Measurements from ENCODE around the gene PHF12.
"Not testable (repeated sequence)": the region's sequence is repeated elsewhere in the genome, so short reads cannot be mapped to it uniquely, and the experiment has no call there.

The PHF12 gene

DNA sequence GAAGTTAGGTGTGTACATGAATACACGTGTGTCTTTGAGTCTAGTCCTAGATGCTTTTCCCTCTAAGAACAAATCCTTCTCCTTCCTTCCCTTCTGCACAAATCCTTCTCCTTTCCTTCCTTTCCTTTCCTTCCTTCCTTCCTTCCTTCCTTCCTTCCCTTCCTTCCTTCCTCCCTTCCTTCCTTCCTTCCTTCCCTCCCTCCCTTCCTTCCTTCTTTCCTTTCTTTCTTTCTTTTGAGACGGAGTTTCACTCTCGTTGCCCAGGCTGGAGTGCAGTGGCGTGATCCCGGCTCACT lies 47.8 kb downstream of the PHF12 start:
- not testable (repeated sequence) for DNase-seq (ENCODE audit: low read depth in 2 of 2)

DNA sequence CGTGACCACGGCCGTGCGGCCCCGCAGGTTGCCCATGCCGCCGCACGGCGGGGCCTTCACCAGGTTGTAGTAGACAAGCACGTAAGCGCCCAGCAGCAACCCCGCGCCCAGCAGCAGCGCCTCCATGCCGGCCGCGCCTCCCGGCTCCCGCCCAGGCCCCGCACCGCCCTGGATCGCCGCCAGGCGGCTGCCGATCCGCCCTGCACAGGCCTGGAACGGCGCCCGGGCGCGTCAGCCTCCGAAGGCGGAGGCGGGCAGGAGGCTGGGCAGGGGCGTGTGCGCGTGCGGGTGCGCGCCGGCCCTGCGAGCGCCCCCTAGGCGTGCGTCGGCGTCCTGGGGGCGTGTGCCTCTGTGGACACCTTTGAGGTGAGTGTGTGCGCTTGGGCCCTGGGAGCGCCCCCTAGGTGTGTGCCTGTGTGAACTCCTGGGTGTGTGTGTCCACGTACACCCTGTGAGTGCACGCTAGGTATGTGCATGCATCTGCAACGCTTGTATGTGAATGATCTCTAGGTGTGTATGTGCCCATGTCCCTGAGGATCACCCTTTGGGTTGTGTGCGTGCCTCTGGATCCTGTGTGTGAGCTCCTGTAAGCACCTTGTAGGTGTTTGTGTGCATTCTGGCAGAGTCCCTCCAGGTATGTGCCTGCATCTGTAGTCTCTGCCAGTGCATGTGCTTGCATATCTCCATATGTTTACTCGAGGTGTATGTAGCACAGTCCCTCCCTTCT lies 48.3 kb downstream of the PHF12 start, which contains the start of gene DHRS13:
Gene DHRS13, minus strand, starts transcription at position 261 of the 727 bp plus-strand sequence. Its CDS starts 135 bp downstream, at position 126.
- DNase-seq (ENCODE audit: low read depth in 2 of 2): peak; percentile 91

DNA sequence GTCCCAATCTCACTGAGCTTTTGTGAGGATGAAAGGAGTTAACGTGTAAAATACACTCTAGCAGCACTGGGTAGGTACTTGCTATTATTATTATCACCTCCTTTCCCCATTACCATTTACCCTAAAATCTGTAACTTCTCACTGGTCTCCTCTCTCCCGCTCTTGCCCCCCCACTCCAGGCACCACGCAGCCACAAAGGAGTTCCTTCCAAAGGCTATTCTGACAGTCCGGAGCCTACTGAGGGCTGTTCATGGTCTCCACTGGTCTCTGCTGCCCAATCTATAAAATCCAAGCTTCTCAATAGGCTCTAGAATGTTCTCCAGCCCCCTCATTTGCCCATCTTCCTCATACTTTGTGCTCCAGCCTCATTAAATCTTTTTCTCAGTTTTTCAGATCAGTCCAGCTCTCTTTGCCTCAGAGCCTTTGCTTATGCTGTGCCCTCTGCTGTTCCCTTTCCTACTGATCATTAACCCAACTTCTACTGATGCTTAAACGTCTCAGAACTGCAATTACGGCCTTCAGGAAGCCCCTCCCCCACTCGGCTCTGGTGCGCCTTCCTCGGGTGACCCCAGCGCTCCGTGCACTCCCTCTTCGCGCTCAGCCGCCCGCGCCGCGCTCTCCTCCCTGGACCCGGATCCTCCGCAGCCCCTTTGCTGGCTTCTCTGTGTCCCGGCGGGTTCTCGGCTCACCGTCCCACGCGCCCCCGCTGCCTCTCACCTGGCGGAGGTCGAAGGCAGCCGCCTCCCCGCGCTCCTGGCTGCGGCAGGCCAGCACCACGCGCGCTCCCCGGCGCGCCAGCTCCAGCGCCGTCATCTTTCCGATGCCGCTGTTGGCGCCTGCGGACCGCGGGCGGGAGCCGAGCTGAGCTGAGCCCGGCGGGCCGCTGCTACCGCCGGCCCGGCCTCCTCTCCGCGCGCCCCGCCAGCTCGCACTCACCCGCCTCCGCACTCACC lies 49.2 kb downstream of the PHF12 start:
- DNase-seq (ENCODE audit: low read depth in 2 of 2): peak; percentile 34 to 37

DNA sequence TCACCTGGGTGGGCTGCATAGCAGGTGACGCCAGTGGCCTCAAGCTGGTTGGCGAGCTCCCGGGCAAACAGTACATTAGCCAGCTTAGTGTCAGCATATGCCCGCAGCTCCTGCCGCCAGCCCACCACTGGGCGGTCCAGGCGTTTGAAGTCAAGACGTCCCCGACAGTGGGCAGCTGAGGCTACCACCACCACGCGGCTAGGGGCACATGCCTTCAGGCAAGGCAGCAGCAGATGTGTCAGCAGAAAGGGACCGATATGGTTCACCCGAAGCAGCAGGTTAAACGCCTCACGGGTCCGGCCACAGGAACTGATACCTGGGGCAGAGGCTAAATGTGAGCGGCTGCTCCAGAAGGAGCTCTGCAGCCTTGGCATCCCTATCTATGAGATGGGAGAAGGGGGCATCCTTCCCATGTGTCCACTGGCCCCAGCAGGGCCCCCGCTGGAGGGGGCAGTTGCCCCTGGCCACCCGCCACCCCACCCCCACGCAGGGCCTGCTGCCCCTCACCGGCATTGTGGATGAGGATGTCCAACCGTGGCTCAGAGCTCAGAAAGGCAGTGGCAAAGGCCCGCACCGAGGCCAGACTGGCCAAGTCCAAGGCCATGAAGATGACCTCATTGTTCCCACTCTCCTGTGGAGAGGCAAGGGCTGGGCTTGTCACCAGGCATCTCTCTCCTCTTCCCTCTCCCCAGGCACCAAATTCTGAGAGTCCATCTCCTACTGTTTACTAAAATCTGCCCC lies 50.2 kb downstream of the PHF12 start:
- DNase-seq (ENCODE audit: low read depth in 2 of 2): no peak

DNA sequence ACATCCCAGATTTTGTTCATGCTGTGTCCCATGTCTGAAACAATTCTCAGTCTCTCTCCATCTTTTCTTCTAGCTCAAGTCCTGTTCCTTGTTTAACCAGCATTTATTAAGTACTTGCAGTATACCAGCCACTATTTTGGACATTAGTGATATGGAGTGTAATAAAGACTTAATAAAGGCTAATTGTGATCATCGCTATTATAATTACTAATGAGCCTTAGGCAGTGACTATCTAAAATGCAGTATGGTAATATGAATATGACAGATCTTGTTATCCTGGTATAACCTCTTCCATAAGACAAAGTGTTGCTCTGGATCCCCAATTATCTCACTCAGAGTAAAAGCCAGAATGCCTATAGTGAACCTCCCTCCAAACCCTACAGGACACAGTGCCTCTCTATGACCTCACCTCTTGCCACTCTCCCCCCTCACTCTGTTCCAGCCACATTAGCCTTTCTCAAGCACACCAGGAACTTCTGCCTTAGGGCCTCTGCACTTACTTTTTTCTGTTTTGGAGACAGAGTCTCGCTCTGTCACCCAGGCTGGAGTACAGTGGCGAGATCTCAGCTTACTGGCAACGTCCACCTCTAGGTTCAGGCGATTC lies 52.0 kb downstream of the PHF12 start:
- DNase-seq (ENCODE audit: low read depth in 2 of 2): no peak

DNA sequence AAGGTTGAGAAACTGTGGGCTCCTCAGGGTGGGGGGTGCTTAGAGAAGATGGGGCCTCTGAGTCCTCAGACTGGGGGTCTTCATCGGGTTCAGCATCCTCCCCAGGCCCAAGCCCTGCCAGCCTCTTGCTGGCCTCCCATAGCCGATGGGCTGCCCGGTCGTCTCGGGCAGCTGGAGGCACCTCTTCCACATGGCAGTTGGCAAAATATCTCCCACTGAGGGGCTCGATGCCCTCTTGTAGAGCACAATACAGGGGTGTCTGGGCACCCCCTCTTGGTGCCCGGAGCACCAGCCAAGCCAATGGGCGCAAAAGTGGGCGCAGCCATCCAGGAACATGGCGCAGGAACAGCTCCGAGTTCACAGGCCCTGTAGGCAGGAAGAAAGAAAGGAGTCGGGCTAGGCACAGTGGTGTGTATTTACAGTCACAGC lies 52.8 kb downstream of the PHF12 start:
- no peak for DNase-seq (ENCODE audit: low read depth in 2 of 2)

DNA sequence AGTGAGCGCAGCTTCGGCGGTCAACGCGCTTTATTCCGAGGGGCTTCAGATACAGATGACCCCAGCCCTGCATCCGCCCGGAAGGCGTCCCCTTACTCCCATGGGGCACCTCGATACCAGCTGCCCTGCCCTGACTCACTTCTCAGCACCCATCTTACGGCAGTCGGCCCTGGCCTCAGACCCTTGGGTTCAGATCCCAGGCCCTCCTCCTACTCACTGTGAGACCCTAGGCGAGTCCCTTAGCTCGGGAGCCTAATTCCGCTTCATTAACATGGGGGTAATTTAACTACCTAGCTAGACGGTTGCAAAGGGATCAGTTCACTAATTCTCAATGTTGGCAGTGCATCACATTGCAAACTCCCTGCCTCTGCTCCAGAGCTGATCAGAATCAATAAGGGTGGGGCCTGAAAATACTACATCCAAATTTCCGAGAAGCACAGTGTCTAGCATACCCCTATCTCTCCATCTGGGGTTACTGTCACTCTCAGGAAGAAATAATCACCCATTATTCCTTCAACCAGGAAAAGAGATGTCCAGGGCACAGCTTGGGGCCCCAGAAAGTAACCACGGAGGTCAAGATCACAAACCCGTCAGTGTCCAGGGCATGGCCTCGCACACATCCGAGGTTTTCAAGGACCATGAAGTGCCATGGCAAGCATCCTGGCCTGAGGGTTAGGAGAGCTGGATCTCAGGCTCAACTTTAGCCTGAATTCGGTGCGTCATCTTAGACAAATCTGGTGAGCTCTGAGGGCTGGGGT lies 53.4 kb downstream of the PHF12 start:
- no peak for DNase-seq (ENCODE audit: low read depth in 2 of 2)

DNA sequence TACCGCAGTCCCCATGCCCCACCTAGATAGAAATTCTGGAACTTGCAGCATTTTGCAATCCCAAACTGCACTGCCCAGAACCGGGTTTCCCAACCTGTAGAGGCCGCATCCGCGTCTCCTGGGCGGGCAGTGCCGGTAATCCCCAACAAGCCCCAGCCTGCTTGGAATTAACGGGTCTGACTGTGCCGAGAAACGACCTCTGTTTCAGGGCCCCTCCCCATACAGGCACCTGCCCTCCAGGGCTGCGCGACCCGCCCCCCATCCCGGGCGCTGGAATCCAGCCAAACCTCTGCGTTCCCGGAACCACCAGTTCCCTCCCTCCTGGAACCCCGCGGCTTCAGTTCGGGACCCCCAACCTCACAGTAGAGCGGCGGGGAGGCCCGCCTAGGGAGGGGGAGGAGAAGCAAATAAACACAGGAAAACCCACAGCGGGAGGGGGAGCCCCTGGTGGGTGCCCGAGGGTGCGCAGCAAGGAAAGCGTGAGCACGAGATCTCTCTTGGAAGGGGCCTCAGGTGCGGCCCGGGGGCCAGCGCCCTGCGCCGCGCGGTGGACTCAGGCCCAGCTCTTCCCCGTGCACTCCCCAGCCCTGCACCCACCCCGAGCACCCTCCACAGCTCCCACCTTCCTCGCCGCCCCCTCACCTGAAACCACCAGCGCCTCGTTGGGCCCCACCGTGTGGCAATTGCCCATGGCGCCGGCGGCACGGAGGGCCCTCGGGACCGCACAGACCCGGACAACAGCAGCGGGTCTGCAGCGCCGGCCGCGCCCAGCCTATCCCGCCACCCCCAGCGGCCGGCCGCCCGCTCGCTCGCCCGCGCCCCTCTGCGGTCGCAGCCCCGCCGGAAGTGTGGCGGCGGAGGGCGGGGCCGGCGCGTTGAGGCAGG lies 54.2 kb downstream of the PHF12 start, which contains the start of gene FLOT2:
Gene FLOT2, minus strand, starts transcription at position 850 of the 885 bp plus-strand sequence. Its CDS starts 159 bp downstream, at position 691.
- DNase-seq (ENCODE audit: low read depth in 2 of 2): peak; percentile 38 to 45

DNA sequence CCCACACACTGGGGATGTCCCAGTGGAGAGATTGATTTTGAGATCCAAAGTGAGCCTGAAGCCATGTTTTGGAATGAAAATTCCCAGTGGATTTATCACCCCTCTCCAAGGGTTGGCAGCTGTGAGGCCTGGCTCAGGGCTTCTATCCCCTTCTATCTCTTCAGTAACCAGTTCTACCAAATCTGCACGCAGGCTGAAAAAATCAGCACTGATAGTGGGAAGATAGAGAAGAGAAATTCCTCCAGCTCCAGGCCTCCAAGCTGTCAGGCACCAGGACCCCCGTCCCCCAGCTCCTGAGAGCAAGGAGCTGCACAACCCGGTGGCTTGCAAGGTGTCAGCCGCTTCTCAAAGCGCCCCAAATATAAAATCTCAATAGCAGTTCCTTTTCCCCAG lies 54.8 kb downstream of the PHF12 start:
- DNase-seq (ENCODE audit: low read depth in 2 of 2): no peak

DNA sequence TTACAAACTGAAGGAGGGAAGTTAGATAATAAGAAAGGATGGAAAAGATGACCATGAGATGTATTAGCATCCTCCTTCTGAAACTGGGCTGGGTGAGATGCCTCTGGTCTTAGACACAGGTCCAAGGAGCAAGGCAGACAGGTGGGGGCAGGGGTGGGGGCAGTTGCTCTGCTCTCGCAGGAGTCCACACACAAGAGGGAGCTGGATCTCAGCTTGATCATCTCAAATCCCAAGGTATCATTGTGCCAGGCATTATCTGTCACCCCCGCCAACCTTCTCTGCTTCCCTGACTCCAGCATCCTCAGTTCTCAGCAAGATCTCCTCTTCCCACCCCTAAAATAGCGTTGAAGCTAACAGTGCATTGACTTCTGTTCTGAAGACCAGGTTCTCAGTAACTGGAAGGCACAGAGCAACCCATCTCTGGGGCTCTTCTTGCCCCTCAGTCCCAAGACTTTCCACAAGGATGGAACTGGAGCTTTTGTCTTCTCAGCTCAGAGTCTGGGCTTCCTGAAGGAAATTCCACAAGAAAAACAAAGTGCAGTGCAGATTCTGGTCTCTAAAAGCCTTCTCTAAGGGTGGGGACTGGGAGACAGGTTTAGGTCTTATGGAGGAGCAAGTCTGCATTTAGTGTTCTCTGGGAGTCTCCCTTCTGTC lies 55.4 kb downstream of the PHF12 start:
- DNase-seq (ENCODE audit: low read depth in 2 of 2): no peak

DNA sequence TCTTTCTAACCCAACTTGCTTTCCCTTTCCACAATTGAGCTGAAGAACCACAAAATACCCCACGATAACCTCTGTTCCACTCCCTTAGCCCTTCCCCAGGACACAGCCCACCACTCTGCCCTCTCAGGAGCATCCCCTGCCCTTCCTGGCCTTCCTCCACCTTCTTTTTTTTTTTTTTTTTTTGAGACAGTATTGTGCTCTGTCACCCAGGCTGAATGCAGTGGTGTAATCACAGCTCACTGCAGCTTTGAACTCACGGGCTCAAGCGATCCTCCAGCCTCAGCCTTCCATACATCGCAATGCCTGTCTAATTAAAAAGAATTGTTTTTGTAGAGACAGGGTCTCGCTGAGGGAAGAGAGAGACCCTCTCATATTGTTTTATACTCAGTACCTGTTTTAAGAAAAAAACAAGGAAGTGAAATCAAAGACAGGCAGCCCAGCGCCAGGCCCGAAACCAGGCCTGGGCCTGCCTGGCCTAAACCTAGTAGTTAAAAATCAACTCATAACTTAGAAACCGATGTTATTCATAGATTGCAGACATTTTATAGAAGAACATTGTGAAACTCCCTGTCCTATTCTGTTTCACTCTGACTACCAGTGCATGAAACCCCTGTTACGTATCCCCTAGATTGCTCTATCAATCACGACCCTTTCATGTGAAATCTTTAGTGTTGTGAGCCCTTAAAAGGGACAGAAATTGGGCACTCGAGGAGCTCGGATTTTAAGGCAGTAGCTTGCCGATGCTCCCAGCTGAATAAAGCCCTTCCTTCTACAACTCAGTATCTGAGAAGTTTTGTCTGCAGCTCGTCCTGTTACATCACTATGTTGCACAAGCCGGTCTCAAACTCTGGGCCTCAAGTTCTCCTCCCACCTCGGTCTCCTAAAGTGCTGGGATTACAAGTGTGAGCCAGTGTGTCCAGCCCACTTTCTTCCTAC lies 57.8 kb downstream of the PHF12 start:
- peak in 1 of 2 donors; percentile 41 for DNase-seq (ENCODE audit: low read depth in 2 of 2)

DNA sequence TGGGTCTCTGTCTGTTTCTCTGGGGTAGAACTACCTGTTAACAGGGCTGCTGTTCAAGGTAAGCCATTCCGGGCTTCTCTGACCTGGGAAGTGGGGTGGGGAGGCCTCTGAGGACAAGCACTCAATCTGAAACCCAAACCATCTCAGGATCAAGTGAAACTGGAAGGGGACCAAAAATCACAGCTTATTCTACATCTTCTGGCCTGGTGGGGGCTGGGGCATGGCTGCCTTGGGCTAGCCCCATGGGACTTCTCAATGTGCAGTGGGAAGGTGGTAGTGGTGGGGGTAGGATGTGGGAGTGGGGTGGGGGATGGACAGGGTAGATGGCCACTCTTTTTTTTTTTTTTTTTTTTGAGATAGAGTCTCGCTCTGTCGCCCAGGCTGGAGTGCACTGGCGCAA lies 59.3 kb downstream of the PHF12 start:
- no peak for DNase-seq (ENCODE audit: low read depth in 2 of 2)

DNA sequence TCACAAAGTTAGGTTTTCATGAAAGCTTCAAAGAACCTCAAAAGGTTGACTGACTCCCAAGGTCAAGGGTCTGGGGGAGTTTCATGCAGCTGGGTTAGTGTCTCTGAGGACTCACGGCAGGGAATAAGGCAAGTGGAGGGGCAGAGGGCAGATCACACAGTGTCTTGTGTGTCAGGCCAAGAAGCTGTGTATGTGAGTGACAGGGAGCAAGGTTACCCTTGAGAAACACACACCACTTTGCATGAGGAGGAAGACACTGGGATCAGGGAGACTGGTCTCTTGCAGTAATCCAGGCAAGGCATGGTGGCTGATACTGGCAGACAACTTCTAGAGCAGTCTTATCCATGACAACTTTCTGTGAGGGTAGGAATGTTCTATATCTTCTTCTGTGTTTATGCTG lies 60.1 kb downstream of the PHF12 start:
- DNase-seq (ENCODE audit: low read depth in 2 of 2): no peak

DNA sequence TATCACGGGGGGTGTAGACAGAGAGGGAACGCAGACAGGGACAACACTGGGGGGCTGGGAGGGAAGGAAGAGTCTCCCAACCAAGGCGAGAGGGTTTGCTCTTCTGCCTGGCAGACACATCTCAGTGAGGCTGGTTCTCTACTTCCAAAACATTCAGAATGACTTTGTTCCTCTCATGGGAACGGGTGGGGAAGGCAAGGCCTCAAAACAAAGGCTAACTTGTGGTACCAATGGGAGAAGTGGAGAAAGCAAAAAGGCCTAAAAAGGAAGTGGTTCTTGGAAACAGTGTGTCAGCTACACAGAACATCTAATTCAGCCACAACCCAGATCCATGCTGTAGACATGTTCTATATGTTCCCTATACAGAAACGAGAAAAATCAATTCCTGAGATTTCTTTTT lies 61.3 kb downstream of the PHF12 start:
- no peak for DNase-seq (ENCODE audit: low read depth in 2 of 2)

DNA sequence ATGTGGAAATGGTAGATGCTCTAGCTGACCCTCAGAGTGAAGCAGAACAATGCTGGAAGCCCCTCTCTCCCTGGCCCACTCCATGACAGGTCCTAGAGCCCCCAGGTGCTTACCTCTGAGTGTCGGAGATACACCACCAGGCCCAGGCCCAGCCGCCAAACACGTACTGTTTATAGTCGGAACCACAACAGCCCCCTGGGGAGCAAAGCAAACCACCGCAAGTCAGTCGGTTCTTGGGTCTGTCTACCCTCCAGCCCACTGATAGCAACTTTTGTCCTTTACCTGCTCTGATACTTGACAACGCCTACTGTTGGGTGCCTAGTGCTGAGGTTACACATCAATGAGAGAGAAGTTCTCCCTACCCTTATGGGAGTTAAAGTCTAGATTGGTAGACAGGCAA lies 62.5 kb downstream of the PHF12 start:
- DNase-seq (ENCODE audit: low read depth in 2 of 2): no peak

DNA sequence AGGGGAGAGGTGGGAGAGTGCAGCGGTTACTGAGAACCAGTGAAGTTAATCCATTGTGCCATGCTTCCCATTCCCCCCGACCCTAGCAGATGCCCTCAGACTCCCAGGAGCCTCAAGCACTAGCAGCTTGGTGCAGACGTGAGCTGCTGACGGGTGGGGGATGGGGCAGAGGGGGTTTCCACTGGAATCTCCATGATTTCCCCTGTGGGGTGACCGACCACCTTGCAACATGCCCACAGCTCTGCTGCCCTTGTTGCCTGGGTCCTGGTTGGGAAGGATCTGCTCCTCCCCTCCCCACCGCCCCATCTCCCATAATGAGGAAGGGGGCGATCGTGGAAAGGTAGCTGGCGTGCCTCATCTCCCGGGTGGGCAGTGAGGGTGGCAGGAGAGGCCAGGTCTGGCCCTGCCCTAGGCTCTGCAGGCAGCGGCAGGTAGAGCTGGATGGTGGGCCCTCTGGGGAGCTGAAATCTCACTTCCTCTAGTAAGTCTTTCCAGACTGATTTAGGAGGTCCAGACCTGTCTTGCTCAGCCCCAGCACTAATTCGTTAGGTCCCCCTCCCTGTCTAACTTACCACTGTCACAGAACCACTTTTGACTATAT lies 63.3 kb downstream of the PHF12 start:
- no peak for DNase-seq (ENCODE audit: low read depth in 2 of 2)

DNA sequence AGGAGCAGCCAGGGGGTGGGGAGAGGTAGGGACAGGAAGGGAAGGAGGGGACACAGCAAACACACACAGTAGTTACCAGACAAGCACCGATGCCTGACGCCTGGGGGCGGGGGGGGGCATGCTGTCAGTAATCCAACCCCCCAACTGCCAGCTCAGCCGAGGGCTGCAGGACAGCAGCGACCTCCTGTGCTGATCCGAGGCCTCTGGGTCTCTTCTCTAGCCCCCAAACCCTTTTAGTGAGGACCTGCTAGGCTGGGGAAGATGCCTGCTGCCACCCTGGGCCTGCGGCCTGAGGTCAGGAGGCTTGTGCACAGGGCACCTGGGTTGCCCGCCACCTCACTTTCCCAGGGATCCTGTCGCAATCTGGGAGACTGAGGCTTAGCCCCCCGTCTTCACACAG lies 65.4 kb downstream of the PHF12 start:
- no peak for DNase-seq (ENCODE audit: low read depth in 2 of 2)

DNA sequence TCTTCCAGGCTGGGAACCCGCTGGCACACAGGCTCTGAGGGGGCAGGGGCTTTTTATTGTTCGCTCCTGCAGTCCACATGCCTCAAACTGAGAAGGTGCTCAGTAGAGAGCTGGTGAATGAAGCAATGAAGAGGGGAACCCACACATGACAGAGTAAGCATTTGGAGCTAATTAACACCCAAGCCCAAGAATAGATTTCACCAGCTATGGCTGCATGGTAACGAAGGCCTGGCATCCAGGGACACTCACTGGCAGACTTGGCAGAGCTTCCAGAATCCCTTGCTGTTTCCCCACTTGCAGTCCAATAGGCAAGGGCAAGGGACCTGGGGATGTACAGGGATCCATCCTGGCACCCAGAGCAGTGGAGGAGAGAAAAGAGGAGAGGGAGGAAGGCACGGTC lies 66.0 kb downstream of the PHF12 start:
- no peak for DNase-seq (ENCODE audit: low read depth in 2 of 2)

Data from stimulated activated CD8-positive, alpha-beta memory T cell treated with anti-CD3 and anti-CD28 coated beads, Interleukin-15, amount 100 ng/mL, for 48 hours (primary cell).